HepG2 (cell line): ENCODE data around the gene PSENEN. TPM values are rescaled to one million over a fixed set of nuclear protein-coding genes. Genes with fewer than 3 reads are reported as not detected.
A peak's percentile ranks its signal among the peaks of the same experiment; 100 is the strongest.

Source experiments
- GABPB1 ChIP-seq: IDR thresholded peaks from 2 replicates; pipeline ENCODE4 v1.6.1; 2016; ENCODE audit warnings: mild to moderate bottlenecking, missing genetic modification reagents, moderate library complexity, missing compliant biosample characterization
- JUN ChIP-seq: sonication (generic); formaldehyde crosslinking; IDR thresholded peaks from 2 replicates; pipeline ENCODE4 v1.4.0; 2020; ENCODE audit warnings: mild to moderate bottlenecking, missing genetic modification reagents
- KLF16 ChIP-seq, 2 experiments: sonication (generic) in 1 of 2; formaldehyde crosslinking in 1 of 2; IDR thresholded peaks; 2 replicates each; pipeline versions ENCODE4 v1.6.1 to v1.8.0; 2016 to 2023; ENCODE audit warnings: missing genetic modification reagents in 2 of 2, missing compliant biosample characterization in 1 of 2
- MAFG ChIP-seq: sonication (generic); formaldehyde crosslinking; IDR thresholded peaks from 2 replicates; pipeline ENCODE4 v1.5.1; 2020; ENCODE audit warnings: mild to moderate bottlenecking, missing genetic modification reagents
- MEF2D ChIP-seq: sonication (generic); formaldehyde crosslinking; IDR thresholded peaks from 2 replicates; pipeline ENCODE4 v1.5.1; 2020; ENCODE audit warnings: mild to moderate bottlenecking, missing genetic modification reagents
- NFE2L1 ChIP-seq: sonication (generic); formaldehyde crosslinking; IDR thresholded peaks from 2 replicates; pipeline ENCODE4 v1.4.0; 2020; ENCODE audit warnings: missing genetic modification reagents, mild to moderate bottlenecking, borderline replicate concordance
- POGZ ChIP-seq: sonication (generic); formaldehyde crosslinking; IDR thresholded peaks from 2 replicates; pipeline ENCODE4 v1.4.0; 2020; ENCODE audit warnings: mild to moderate bottlenecking, missing genetic modification reagents
- POLR2A ChIP-seq, 2 experiments: IDR thresholded peaks; 2 replicates each; pipeline ENCODE4 v1.6.1; 2011; ENCODE audit warnings: low read depth in 2 of 2, low read length in 2 of 2, mild to moderate bottlenecking in 1 of 2, moderate library complexity in 1 of 2; ENCODE audit not compliant: insufficient read depth in 1 of 2
- SAP130 ChIP-seq: IDR thresholded peaks from 2 replicates; pipeline ENCODE4 v1.6.1; 2016; ENCODE audit warnings: low read depth
- SKIL ChIP-seq: sonication (generic); formaldehyde crosslinking; IDR thresholded peaks from 2 replicates; pipeline ENCODE4 v1.8.0; 2022; ENCODE audit warnings: missing genetic modification reagents, mild to moderate bottlenecking, moderate library complexity, borderline replicate concordance
- SNAPC2 ChIP-seq: sonication (generic); formaldehyde crosslinking; IDR thresholded peaks from 2 replicates; pipeline ENCODE4 v1.8.1; 2022; ENCODE audit warnings: mild to moderate bottlenecking, missing genetic modification reagents
- TCF12 ChIP-seq, 2 experiments: fragments of 450-650 bp in 1 of 2; sonication (generic) in 1 of 2; formaldehyde crosslinking in 1 of 2; IDR thresholded peaks; 2 replicates each; pipeline versions ENCODE4 v1.6.1 to v1.8.0; 2017 to 2022; ENCODE audit warnings: antibody characterized with exemption in 1 of 2, mild to moderate bottlenecking in 1 of 2, missing genetic modification reagents in 1 of 2, moderate library complexity in 1 of 2
- XRCC5 ChIP-seq: fragments of 200-400 bp; formaldehyde crosslinking; optimal IDR thresholded peaks from 2 replicates; pipeline ENCODE3; 2017; ENCODE audit warnings: mild to moderate bottlenecking, low read length
- ZBTB20 ChIP-seq: sonication (generic); formaldehyde crosslinking; IDR thresholded peaks from 2 replicates; pipeline ENCODE4 v1.8.1; 2023; ENCODE audit warnings: missing genetic modification reagents, low read depth, mild to moderate bottlenecking, borderline replicate concordance
- ZNF230 ChIP-seq: sonication (generic); formaldehyde crosslinking; IDR thresholded peaks from 2 replicates; pipeline ENCODE4 v1.4.0; 2020; ENCODE audit warnings: mild to moderate bottlenecking, missing genetic modification reagents
- ZNF33B ChIP-seq: sonication (generic); formaldehyde crosslinking; IDR thresholded peaks from 2 replicates; pipeline ENCODE4 v1.5.1; 2020; ENCODE audit warnings: mild to moderate bottlenecking, missing genetic modification reagents
- ZNF547 ChIP-seq: sonication (generic); formaldehyde crosslinking; IDR thresholded peaks from 2 replicates; pipeline ENCODE4 v1.5.1; 2020; ENCODE audit warnings: mild to moderate bottlenecking, missing genetic modification reagents
- ZNF713 ChIP-seq: sonication (generic); formaldehyde crosslinking; IDR thresholded peaks from 2 replicates; pipeline ENCODE4 v1.4.0; 2020; ENCODE audit warnings: mild to moderate bottlenecking, missing genetic modification reagents
- ZSCAN20 ChIP-seq: sonication (generic); formaldehyde crosslinking; IDR thresholded peaks from 2 replicates; pipeline ENCODE4 v1.4.0; 2020; ENCODE audit warnings: missing genetic modification reagents, mild to moderate bottlenecking, borderline replicate concordance
- polyA plus RNA-seq, 8 experiments: library from polyadenylated mRNA; depleted of rRNA in 3 of 8; stranded (reverse) in 7 of 8; unstranded in 1 of 8; fragments of >200 nt; fragmentation: Illumina TruSeq in 4 of 8; extraction: Trizol in 4 of 8; gene quantifications; 2 replicates each; pipeline versions ENCODE4 v1.2.1 to v1.2.3, GENCODE V29; 2011 to 2016; ENCODE audit warnings: low read depth in 4 of 8, missing spikeins in 1 of 8, mixed read lengths in 1 of 8; ENCODE audit not compliant: insufficient read depth in 1 of 8
- total RNA-seq, 5 experiments: library from RNA; depleted of rRNA; stranded (reverse); fragments of >200 nt; fragmentation: Illumina TruSeq; extraction: Trizol; gene quantifications; 2 replicates each; pipeline ENCODE4 v1.2.3, GENCODE V29; 2016; ENCODE audit warnings: low read depth in 1 of 5
- TF ChIP-seq, protein P1 (sequence below): sonication (generic); formaldehyde crosslinking; IDR thresholded peaks from 2 replicates; pipeline ENCODE4 v1.5.0; 2020; ENCODE audit warnings: mild to moderate bottlenecking, missing genetic modification reagents, borderline replicate concordance

PSENEN gene
- total and polyA plus RNA-seq, 2 of the 13 experiments (the other 11 are each of a cell fraction or from before 2014, with no cell fraction given) = 16.9 to 34.2 TPM

DNA sequence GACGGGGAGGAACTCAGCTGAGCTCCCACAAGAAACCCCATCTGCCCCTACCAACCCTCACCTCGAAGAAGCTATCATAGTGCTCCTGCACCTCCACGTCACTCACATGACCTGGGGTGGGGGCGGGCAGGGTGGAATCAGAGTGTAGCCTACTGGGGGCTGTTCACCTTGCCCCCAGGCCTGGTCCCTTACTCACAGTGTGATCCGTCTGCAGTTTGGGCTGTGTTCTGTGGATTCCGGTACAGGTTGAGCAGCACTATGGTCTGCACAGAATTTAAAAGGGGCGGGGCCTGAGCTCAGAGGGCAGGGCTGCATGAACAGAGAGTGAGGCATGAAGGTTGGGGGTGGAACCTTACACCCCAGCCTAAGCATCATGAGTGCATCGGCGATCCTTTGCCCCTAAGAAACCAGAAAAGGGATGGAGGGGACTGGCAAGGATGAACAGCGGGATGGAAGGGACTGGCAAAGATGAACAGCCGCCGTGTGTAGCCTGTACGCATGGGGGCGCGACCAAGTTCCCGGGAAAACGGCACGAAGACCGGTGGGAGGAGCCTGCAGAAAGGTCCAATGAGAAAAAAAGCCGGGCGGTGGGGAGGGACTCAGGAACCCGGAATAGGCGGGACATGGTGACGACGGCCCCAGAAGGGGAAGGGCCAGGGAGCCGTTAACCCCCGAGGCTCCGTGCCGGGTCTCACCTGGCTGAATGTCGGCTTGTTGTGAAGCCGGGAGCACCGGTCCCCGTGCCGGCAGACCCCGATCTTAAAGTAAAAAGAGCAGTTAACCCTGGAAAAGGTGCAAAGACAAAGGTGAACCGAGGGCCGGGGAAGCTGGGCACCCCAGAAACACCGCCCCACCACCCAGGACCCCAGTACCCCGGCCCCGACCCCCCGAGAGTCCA, 772 bp upstream of the PSENEN start (continued):
- TF ChIP-seq POLR2A (IDR thresholded peaks at IDR 0.05; ENCODE audit: insufficient read depth in 1 of 2, low read depth in 2 of 2, low read length in 2 of 2) = peak in 1 of 2 experiments; percentile 52; a peak in 1 of 4 replicates
- TF ChIP-seq XRCC5 = peak; percentile 52
- no peak for TF ChIP-seq ZSCAN20 (CRISPR knock-in tag)
- TF ChIP-seq SAP130 = peak; percentile 77
- no peak for TF ChIP-seq TCF12 (IDR thresholded peaks at IDR 0.05)
- no peak for TF ChIP-seq TCF12 (CRISPR knock-in tag; IDR thresholded peaks at IDR 0.05)
- no peak for TF ChIP-seq POGZ (CRISPR knock-in tag)
- no peak for TF ChIP-seq SKIL
- peak; percentile 86; the same call in 1 of the 2 replicates for TF ChIP-seq GABPB1 (CRISPR knock-in tag)
- TF ChIP-seq KLF16 (CRISPR knock-in tag; IDR thresholded peaks at IDR 0.05) = no peak; a peak in 1 of 4 replicates
- TF ChIP-seq ZNF547 (CRISPR knock-in tag) = no peak
- no peak for TF ChIP-seq ZNF33B (CRISPR knock-in tag)
- TF ChIP-seq ZNF713 (CRISPR knock-in tag) = no peak
- no peak for TF ChIP-seq NFE2L1 (CRISPR knock-in tag)
- TF ChIP-seq ZBTB20 (CRISPR knock-in tag) = no peak
- TF ChIP-seq JUN = no peak
- TF ChIP-seq MEF2D (CRISPR knock-in tag) = no peak
- no peak for TF ChIP-seq SNAPC2
- TF ChIP-seq MAFG = no peak
- TF ChIP-seq, protein P1, sequence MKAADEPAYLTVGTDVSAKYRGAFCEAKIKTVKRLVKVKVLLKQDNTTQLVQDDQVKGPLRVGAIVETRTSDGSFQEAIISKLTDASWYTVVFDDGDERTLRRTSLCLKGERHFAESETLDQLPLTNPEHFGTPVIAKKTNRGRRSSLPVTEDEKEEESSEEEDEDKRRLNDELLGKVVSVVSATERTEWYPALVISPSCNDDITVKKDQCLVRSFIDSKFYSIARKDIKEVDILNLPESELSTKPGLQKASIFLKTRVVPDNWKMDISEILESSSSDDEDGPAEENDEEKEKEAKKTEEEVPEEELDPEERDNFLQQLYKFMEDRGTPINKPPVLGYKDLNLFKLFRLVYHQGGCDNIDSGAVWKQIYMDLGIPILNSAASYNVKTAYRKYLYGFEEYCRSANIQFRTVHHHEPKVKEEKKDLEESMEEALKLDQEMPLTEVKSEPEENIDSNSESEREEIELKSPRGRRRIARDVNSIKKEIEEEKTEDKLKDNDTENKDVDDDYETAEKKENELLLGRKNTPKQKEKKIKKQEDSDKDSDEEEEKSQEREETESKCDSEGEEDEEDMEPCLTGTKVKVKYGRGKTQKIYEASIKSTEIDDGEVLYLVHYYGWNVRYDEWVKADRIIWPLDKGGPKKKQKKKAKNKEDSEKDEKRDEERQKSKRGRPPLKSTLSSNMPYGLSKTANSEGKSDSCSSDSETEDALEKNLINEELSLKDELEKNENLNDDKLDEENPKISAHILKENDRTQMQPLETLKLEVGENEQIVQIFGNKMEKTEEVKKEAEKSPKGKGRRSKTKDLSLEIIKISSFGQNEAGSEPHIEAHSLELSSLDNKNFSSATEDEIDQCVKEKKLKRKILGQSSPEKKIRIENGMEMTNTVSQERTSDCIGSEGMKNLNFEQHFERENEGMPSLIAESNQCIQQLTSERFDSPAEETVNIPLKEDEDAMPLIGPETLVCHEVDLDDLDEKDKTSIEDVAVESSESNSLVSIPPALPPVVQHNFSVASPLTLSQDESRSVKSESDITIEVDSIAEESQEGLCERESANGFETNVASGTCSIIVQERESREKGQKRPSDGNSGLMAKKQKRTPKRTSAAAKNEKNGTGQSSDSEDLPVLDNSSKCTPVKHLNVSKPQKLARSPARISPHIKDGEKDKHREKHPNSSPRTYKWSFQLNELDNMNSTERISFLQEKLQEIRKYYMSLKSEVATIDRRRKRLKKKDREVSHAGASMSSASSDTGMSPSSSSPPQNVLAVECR (CRISPR knock-in tag) = peak; percentile 51
- no peak for TF ChIP-seq ZNF230 (CRISPR knock-in tag)
